BE2C (cell line): ENCODE data around the gene GTSE1.
"Not testable (repeated sequence)": the region's sequence is repeated elsewhere in the genome, so short reads cannot be mapped to it uniquely, and the experiment has no call there.

Experiments
- DNase-seq: peaks from one replicate; pipeline ENCODE4 v3.0.0-alpha.2; 2020
- H3K27me3 ChIP-seq: fragments of 250-450 bp; sonication (Bioruptor Pico); 2 replicates; pipeline ENCODE4 v1.5.1; 2020; ENCODE audit warnings: mild to moderate bottlenecking
- H3K36me3 ChIP-seq: fragments of 250-450 bp; sonication (Bioruptor Pico); 2 replicates; pipeline ENCODE4 v1.5.1; 2020; ENCODE audit warnings: mild to moderate bottlenecking
- H3K4me1 ChIP-seq: fragments of 250-450 bp; sonication (Bioruptor Pico); 2 replicates; pipeline ENCODE4 v1.5.1; 2020
- H3K4me3 ChIP-seq: 2 replicates; pipeline ENCODE4 v1.5.1; 2011; ENCODE audit warnings: low read depth, low read length
- H3K9me3 ChIP-seq: fragments of 250-450 bp; sonication (Bioruptor Pico); 2 replicates; pipeline ENCODE4 v1.5.1; 2020
- CTCF ChIP-seq: IDR thresholded peaks from 2 replicates; pipeline ENCODE4 v1.5.1; 2012; ENCODE audit warnings: mild to moderate bottlenecking, low read depth, low read length

The GTSE1 gene

DNA sequence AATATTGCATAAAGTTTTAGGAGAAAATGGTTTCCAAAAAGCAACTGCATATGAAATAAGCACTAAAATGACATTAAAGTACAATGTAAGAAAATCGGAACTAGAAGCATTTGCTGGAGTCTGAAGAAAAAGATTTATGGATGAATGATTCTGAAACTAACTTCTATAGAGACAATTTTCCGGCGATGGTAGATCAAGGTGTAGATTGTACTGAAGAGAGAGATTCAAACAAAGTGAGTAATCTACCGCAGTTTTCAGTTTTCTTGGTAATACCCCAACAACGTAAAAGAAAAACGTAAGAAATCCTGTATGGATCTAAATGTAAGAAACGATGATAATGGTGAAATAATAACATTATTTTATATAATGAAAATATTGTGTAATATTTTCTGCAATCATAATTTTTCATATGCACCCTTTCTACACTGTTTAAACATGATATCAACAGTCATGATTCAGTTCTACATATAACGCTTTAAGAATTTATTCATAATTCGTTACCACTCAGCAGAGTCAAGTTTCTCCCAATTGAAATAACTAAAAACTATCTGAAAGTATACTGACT lies 44.8 kb upstream of the GTSE1 start:
- H3K27me3 ChIP-seq, result no peaks in the 10 kb centered on the region
- no peak for DNase-seq
- H3K9me3 ChIP-seq, result no peaks in the 10 kb centered on the region
- H3K36me3 ChIP-seq, result no peaks in the 10 kb centered on the region
- TF ChIP-seq CTCF, result no peak
- peaks cover 7% of the 10 kb centered on the region; the same call in 1 of the 2 replicates for H3K4me1 ChIP-seq
- H3K4me3 ChIP-seq, result no peak overlapping the region

DNA sequence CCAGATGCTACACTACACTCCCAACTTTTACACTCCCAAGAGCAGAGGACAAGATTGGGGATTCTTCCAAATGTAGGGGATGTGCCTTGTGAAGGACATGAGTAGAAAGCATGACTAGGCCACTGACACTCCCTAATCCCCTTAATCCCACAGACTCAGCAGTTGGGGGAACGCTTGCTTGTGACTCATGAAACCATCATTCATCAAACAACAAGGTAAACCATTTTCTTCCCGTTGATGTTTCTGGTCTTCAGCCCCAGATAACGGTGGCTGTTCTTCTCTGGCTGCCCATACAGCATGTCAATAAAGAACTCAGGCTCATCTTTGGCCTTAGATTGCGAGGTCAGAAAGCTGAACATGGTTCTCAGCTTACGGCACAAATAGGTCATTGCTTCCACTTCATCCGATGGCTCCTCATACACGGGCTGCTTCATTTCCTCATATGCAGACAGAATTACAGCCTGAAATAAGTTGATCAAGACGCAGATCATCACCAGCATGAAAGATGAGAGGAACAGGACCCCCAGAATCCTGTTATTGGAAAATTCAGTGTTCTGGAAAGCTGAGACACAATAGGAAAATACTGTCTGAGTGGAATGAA lies 40.2 kb upstream of the GTSE1 start:
- H3K36me3 ChIP-seq, result no peaks in the 10 kb centered on the region
- no peaks in the 10 kb centered on the region for H3K27me3 ChIP-seq
- no peak overlapping the region for H3K4me3 ChIP-seq
- H3K9me3 ChIP-seq, result no peaks in the 10 kb centered on the region
- no peak for TF ChIP-seq CTCF
- DNase-seq, result no peak
- 0 out of 2 replicates have a peak, but pooled peaks cover under 1% of the 10 kb centered on the region for H3K4me1 ChIP-seq

DNA sequence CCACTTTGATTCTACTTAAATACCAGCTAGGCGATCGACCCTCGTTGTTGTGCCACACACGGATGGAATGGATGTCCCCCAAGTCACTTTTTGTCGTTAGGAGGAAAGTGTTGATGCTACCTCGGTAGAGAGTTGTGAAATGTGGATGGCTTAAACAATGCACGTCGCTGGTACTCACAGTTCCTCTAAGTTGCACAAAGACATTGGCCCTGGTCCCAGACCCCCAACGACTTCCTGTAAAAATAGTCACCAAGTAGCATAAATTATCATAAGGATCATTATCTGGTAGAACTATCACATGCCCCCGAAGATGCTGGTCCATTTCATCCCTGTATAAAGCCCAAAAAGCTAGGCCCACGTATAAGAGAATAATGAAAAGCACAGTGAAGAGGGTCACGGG lies 37.3 kb upstream of the GTSE1 start:
- H3K9me3 ChIP-seq, result no peaks in the 10 kb centered on the region
- no peaks in the 10 kb centered on the region for H3K27me3 ChIP-seq
- no peaks in the 10 kb centered on the region for H3K36me3 ChIP-seq
- H3K4me3 ChIP-seq, result no peak overlapping the region
- no peaks in the 10 kb centered on the region for H3K4me1 ChIP-seq
- no peak for DNase-seq
- TF ChIP-seq CTCF, result no peak

- no peak for DNase-seq
- H3K27me3 ChIP-seq, result no peaks in the 10 kb centered on the region
- H3K4me1 ChIP-seq, result no peaks in the 10 kb centered on the region
- no peak overlapping the region for H3K4me3 ChIP-seq
- no peaks in the 10 kb centered on the region for H3K36me3 ChIP-seq
- TF ChIP-seq CTCF, result no peak
- no peaks in the 10 kb centered on the region for H3K9me3 ChIP-seq
Observed at GRCh38 chr22:46260038-46260437, 36.6 kb upstream of the GTSE1 start.

DNA sequence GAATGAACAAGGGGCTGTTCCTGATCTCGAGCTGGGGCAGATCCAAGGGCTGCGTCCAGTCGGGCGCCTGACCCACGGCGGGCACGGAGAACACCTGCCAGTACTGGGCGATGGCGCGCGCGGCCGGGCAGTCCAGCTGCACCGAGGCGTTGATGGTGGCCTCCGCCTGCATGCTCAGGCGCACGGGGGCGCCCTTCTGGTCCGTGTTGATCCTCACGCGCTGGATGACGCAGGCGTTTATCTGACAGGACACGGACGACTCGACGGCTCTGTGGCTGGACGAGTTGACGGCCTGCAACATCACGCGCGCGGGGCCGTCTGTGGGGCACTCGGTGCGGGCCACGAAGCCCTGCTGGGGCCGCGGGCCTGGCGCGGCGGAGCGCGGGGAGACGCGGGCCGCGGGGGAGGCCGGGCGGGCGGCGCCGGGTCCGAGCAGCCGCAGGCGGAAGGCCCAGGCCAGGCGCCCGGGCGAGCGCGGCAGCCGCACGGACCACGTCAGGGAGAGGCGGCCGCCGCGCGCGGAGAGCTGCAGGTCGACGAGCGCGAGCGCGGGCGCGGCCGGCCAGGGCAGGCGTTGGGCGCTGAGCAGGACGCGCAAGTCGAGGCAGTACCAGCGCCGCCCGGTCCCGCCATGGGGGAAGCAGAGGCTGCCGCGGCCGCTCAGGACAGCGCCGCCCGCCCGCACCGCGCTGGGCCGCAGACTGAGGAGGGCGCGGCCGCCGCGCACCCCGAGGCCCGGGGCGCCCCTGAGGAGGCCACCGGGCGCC lies 34.0 kb upstream of the GTSE1 start:
- H3K4me1 ChIP-seq, result no peaks in the 10 kb centered on the region
- DNase-seq, result no peak
- H3K9me3 ChIP-seq, result no peaks in the 10 kb centered on the region
- no peaks in the 10 kb centered on the region for H3K36me3 ChIP-seq
- H3K4me3 ChIP-seq, result no peak overlapping the region
- H3K27me3 ChIP-seq, result no peaks in the 10 kb centered on the region
- TF ChIP-seq CTCF, result no peak

DNA sequence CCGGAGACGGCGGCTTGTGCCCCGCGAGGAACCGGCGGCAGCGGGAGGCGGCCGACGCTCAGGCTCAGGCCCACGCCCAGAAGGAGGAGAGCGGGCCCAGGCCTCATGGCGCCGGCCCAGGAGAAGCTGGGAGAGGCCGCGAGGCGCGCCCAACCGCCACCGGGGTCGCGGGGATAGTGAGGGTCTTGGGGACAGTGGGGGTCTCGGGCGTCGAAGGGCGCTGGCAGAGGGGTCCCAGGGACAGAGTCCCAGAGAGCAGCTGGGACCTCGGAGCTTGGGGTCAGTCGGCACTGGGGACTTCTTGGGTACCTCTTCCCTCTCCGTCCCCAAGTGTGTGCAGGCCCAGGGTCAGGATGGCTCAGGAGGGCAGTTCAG lies 33.5 kb upstream of the GTSE1 start, which contains the start of gene PKDREJ:
PKDREJ (minus strand) TSS at position 128 of the 375 bp plus-strand sequence; CDS start at position 107, 21 bp downstream.
- no peaks in the 10 kb centered on the region for H3K9me3 ChIP-seq
- DNase-seq, result no peak
- no peaks in the 10 kb centered on the region for H3K4me1 ChIP-seq
- no peaks in the 10 kb centered on the region for H3K27me3 ChIP-seq
- TF ChIP-seq CTCF, result no peak
- no peak within 1 kb of the TSS for H3K4me3 ChIP-seq
- H3K36me3 ChIP-seq, result peaks cover 2% of the 10 kb centered on the region; the same call in 1 of the 2 replicates

GRCh38 chr22:46264520-46264919 lies 32.1 kb upstream of the GTSE1 start:
- DNase-seq, H3K36me3 ChIP-seq, H3K4me3 ChIP-seq, H3K4me1 ChIP-seq, H3K9me3 ChIP-seq, H3K27me3 ChIP-seq: not testable (repeated sequence)

GRCh38 chr22:46265627-46266026 lies 31.0 kb upstream of the GTSE1 start:
- not testable (repeated sequence) for H3K36me3 ChIP-seq, H3K27me3 ChIP-seq, DNase-seq, H3K4me1 ChIP-seq, H3K9me3 ChIP-seq, H3K4me3 ChIP-seq
